GM18505 (cell line): ENCODE results near the gene S100A6.
"Not testable (repeated sequence)": the region's sequence is repeated elsewhere in the genome, so short reads cannot be mapped to it uniquely, and the experiment has no call there.

Experiments used
- ATAC-seq: cut with Tn5 transposase; IDR thresholded peaks from one replicate; pipeline ENCODE4 v1.9.1; 2021; ENCODE audit not compliant: unreplicated experiment
- POLR2A ChIP-seq: IDR thresholded peaks from 4 replicates; pipeline ENCODE4 v1.6.1; 2011; ENCODE audit warnings: borderline replicate concordance; ENCODE audit not compliant: insufficient read depth, insufficient read length; ENCODE audit errors: extremely low read depth

Gene S100A6

DNA sequence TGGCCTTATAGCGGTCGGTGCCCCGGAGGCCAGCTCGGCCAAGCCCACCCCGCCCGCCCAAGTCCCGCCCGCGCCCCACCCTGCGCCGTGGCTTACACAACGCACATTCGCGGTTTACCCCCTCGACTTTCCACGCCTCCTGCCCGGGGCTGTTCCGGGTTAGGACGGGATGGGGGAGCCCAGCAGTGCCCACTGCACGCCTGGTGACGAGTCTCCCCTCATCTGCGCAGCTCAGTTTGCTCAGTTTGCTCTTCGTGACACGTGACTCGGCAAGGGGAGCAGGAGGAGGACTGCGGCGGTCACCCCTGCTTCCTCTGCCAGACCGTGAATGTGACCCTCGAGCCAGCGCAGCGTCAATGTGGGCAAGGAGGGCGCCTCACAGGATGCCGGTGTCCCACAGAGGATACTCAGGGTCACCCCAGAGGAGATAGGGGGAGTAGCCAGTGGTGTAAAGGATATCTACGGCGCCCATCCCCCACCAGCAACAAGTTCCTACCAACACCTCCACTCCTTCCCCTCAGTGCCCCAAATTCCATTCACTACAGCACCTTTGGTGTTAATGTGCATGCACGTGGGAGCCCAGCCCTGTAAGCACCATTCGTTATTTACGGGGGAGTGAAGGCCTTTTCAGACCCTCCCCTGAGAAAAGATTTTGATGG is 350 bp upstream of the S100A6 start:
- no peak for ATAC-seq
- TF ChIP-seq POLR2A: peak; percentile 44

DNA sequence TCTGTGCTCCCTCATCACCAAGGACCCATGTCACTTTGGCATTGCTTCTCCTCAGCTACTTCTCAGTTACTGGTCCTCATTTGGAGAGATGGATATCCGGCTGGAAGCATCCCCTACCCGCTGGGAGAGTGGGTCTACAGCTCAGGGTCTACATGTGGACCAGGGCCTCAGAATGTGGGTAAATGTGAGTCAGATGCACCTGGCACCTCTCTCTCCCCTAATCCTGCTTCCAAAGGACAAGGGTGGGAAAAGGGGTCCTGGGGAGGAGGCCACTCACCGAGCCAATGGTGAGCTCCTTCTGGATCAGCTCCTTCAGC is 908 bp downstream of the S100A6 start:
- ATAC-seq: no peak
- no peak for TF ChIP-seq POLR2A

DNA sequence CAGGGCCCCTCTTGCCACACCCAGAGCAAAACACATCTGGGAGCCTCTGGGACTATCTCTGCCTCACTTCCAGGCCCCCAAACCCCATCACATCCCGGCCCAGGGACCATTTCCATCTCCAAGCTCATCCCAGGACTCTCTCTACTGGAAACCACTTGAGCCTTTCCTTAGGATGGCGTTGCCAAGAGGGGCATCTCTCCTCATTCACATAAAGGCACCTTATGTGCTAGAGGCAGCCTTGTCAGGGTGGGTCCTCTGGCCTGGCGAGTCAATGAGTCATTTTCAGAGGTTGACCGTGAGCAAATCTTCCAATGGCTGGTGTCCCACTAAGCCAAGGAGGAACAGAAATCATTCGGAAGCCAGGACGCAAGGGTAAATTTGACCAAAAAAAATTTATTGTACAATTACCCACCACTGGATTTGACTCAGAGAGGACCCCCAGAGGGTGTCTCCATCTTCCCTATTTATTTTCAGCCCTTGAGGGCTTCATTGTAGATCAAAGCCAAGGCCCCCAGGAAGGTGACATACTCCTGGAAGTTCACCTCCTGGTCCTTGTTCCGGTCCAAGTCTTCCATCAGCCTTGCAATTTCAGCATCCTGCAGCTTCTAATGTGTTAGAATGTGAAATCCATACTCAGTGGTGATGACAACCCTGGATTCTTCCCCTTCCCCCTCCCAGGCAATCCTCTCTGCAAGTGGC is 1.4 kb downstream of the S100A6 start:
- ATAC-seq: no peak
- TF ChIP-seq POLR2A: no peak

DNA sequence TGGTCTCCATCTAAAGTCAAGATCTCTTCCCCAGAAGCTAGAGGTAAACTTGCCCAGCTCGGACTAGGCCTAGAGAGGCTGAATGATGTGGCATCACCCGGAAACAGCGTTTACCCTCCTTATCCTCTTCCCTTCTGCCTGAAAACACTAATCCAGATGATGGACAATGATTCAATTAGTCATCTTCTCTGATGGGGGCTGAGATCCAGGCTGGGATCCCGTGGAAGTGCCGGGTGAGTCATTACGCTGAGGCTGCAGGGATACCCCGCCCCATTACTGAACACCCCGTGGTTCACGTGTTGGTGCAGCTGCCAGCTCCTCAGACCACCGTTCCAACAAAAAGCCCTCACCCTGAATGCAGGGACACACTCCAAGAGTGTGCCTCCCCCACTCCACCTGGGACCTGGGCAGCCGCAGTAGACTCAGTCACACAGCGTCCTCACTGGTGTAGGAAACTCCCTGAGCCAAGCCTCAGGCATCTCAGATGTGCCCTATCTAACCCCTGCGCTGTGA is 2.0 kb downstream of the S100A6 start:
- no peak for TF ChIP-seq POLR2A
- no peak for ATAC-seq

DNA sequence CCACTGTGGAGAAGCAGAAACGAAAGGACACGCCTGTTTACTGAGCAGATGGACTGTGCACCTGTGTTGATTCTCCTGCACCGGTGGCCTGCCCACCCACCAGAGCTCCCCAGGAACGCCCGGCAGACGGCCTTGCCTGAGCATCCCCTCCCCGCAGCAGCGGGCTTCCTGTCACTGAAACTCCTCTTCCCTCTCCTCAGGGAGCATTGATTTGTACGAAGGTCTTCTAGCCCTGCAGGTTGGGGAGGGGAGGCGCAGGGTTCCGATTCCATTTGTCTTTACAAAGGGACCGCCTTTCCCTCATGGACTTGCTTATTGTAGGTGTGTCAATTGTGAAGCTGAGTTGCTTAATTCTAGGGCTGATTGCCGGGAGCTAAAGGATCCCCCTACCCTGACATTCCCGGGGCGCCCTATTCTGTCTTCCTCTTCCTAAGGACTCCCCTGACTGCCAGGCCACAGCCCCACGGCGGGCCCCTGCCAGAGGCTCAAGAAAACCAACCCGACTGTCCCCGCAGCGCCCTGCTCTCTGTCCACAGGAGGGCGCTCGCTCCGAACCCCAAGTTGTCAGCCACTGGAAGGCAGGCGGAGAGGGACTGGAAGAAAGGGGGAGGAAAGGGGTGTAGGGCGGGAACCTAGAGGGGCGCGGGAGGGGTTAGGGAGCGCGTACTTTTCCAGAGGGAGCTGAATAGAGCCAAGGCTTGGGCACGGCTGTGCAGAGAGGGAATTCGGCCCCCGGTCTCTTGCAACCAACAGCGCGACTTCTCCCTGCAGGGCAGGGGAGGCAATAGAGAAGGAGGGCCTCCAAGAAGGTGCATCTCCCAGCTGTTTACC is 2.8 kb downstream of the S100A6 start:
- TF ChIP-seq POLR2A: no peak
- ATAC-seq: no peak

DNA sequence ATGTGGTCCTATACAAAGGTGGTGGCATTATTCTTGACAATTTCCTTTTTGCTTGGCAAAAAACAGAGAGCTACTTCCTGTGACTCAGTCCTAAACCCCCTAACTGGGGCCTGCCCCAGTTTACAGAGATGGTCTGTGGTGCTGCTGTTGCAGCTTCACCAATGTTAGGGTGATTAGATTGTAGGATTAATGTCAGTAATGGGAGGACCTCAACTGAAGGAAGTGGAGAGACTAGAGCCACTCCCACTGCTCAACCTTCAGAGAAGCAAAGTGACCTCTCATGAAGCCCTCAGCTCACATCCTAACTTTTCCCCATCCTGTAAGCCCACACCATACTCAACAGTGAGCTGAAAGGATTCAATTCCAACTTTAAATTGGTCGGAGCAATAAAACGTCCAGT is 3.6 kb downstream of the S100A6 start:
- no peak for TF ChIP-seq POLR2A
- no peak for ATAC-seq

DNA sequence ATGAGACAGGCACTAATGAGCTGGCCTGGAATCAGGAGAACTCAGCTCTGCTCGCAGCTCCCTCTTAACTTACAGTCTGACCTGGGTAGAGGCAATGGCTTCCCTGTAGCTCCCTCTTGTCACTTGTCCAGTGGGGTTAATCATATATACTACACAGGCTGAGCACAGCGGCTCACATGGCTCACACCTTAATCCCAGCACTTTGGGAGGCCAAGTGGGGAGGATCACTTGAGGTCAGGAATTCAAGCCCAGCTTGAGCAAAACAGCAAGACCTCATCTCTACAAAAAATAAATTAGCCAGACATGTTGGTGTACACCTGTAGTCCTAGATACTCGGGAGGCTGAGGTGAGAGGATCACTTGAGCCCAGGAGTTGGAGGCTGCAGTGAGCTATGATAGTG is 4.2 kb downstream of the S100A6 start:
- no peak for TF ChIP-seq POLR2A
- ATAC-seq: no peak

DNA sequence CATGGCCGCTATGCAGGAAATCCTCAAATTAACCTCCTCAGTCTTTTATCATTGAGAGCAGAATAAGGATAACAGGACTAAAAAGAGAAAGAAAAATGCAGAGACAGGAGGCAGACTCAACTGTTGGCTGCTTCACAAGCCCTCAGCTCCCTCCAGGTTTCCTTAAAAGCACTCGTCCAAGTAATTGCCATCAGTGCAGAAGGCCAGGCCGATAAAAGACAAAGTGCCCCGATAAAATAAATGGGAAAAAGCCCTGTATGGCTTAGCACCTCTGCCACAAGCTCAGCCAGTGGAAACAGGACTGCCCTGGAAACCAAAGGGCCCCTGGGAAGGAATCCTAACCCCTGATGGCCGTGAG is 8.1 kb downstream of the S100A6 start:
- no peak for ATAC-seq
- no peak for TF ChIP-seq POLR2A

DNA sequence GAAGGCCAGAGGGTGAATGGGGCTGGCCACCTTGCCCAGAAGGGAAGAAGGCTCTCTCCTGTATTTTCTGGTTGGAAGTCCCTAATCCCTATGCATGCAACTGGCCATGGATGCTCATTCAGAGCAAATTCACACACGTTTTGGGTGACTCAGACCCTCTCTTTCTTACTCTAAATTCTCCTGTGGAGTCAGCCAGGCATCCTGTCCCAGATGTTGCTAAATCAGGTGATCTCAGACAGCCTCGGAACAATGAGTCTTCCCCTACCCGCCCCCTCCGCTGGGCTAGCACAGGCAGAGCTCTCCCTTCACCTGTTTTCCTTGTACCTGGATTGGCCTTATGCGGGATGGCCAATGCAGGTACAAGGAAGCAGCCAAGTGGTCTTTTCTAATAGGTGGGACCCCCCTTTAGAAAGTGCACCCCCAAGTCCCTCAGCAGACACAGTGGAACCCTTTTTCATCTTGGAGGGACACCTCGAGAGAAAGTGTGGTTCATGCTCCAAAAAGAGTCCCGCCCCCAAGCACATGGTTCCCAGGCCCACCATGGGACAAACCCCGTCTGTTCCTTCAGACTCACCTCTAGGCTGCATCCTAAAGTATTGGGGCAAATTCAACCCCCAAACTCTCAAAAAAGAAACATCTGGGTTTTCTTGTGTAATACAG is 8.6 kb downstream of the S100A6 start:
- no peak for ATAC-seq
- no peak for TF ChIP-seq POLR2A

DNA sequence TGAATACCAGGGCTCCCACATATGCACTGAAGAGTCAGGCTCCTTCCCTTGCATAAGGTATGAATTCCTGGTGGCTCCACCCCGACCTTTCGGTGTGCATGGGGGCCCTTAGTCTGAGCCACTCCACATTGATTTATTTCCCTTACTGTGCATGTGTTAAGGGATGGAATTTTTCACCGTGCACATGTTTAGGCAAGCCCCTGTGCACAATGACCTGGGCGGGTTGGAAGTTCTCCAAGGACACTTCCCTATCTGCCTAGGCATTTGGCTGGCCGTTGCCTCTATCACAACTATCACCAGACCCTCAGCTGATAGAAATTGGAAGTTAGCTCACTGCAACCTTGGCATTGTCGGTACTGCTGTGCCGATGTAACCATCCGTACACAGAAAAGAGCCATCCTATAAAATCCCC is 9.7 kb downstream of the S100A6 start:
- no peak for TF ChIP-seq POLR2A
- no peak for ATAC-seq

DNA sequence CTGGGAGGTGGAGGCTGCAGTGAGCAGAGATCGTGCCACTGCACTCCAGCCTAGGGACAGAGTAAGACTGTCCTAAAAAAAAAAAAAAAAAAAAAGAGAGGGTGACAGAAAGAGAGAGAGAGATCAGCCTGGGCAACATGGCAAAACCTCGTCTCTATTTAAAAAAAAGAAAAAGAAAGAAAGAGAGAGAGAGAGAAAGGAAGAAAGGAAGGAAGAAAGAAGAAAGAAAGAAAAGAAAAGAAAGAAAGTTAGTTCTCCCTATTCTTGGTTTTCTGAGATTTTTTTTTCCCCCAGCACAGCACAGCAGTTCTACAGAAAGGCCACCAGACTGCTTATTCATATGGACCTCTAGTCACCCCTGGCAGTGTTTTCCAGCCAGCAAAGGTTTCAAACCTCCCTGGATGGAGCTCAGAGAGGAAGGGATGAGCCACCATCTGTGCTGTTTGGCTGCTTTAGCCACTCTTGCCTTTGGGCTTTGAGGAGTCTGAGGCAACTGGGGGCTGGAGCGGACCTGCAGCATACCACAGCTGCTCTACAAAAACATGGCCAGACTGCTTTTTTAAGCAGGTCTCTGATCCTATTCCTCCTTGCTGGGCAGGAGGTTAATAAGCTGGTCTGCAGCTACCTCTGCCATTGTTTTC is 10.6 kb downstream of the S100A6 start:
- TF ChIP-seq POLR2A: no peak
- no peak for ATAC-seq

DNA sequence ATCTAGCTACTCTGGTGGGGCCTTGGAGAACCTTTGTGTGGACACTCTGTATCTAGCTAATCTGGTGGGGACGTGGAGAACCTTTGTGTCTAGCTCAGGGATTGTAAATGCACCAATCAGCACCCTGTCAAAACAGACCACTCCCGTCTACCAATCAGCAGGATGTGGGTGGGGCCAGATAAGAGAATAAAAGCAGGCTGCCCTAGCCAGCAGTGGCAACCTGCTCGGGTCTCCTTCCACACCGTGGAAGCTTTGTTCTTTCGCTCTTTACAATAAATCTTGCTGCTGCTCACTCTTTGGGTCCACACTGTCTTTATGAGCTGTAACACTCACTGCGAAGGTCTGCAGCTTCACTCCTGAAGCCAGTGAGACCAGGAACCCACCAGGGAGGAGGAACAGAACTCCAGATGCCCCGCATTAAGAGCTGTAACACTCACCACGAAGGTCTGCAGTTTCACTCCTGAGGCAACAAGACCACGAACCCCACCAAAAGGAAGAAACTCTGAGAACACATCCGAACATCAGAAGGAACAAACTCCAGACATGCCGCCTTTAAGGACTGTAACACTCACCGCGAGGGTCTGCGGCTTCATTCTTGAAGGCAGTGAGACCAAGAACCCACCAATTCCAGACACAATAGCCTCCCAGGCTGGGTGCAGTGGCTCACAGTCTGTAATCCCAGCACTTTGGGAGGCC is 13.3 kb downstream of the S100A6 start:
- ATAC-seq: not testable (repeated sequence)

DNA sequence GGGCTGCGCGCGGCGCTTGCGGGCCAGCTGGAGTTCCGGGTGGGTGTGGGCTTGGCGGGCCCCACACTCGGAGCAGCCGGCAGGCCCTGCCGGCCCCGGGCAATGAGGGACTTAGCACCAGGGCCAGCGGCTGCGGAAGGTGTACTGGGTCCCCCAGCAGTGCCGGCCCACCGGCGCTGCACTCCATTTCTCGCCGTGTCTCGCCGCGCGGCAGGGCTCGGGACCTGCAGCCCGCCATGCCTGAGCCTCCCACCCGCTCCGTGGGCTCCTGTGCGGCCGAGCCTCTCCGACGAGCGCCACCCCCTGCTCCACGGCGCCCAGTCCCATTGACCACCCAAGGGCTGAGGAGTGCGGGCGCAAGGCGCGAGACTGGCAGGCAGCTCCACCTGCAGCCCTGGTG is 14.0 kb downstream of the S100A6 start:
- not testable (repeated sequence) for ATAC-seq
